Stimulated activated naive CD4-positive, alpha-beta T cell treated with Interleukin-2 at 50 U/mL for 16 hours (primary cell): ENCODE results near the gene ZNF346.

Experiments
- DNase-seq: peaks from one replicate; lab custom pipeline; 2025; lab: John Stamatoyannopoulos, UW

The ZNF346 gene

GRCh38 chr5:177095088-177095669 is 72.7 kb downstream of the ZNF346 start:
- no peak for DNase-seq

GRCh38 chr5:177096162-177097015 is 73.9 kb downstream of the ZNF346 start:
- DNase-seq: no peak

- no peak for DNase-seq
Observed at GRCh38 chr5:177097016-177097985, 74.8 kb downstream of the ZNF346 start.

GRCh38 chr5:177098120-177098469 is 75.6 kb downstream of the ZNF346 start:
- DNase-seq: no peak

GRCh38 chr5:177098470-177099141 is 76.1 kb downstream of the ZNF346 start:
- no peak for DNase-seq

GRCh38 chr5:177099422-177100093 is 77.1 kb downstream of the ZNF346 start:
- no peak for DNase-seq

- DNase-seq: no peak
Observed at GRCh38 chr5:177100714-177101121, 78.2 kb downstream of the ZNF346 start.

GRCh38 chr5:177103523-177104253 is 81.2 kb downstream of the ZNF346 start:
- DNase-seq: no peak

GRCh38 chr5:177105691-177106476 is 83.4 kb downstream of the ZNF346 start:
- no peak for DNase-seq

GRCh38 chr5:177107159-177107558 is 84.7 kb downstream of the ZNF346 start:
- no peak for DNase-seq

GRCh38 chr5:177109810-177110209 is 87.3 kb downstream of the ZNF346 start:
- no peak for DNase-seq

GRCh38 chr5:177111720-177112394 is 89.4 kb downstream of the ZNF346 start:
- peak; percentile 47 for DNase-seq

GRCh38 chr5:177112589-177113220 is 90.2 kb downstream of the ZNF346 start:
- no peak for DNase-seq

- DNase-seq: peak; percentile 65
Observed at GRCh38 chr5:177113566-177114424, 91.3 kb downstream of the ZNF346 start.

- DNase-seq: peak; percentile 82
Observed at GRCh38 chr5:177116631-177117373, 94.3 kb downstream of the ZNF346 start.

GRCh38 chr5:177117441-177118045 is 95.0 kb downstream of the ZNF346 start:
- no peak for DNase-seq

GRCh38 chr5:177122566-177122965 is 100.1 kb downstream of the ZNF346 start:
- no peak for DNase-seq
